A549 (cell line): ENCODE data around the gene HAUS1. TPM values are rescaled to one million over a fixed set of nuclear protein-coding genes. Genes with fewer than 3 reads are reported as not detected.
A peak's percentile ranks its signal among the peaks of the same experiment; 100 is the strongest.
"Not testable (repeated sequence)": the region's sequence is repeated elsewhere in the genome, so short reads cannot be mapped to it uniquely, and the experiment has no call there.

Experiments
- ATAC-seq, 2 experiments: fragments of 200-7000 bp in 1 of 2; fragments of >200 bp in 1 of 2; cut with Nextera tagmentation in 1 of 2; cut with Tn5 transposase in 1 of 2; 3 replicates each; pipeline versions ENCODE4 v1.8.0 to v1.9.1; 2018 to 2020; ENCODE audit warnings: mild to moderate bottlenecking in 1 of 2, moderate library complexity in 1 of 2
- CTCF ChIA-PET: fragments of 300-600 bp; sonication (Branson Sonifier 250); formaldehyde crosslinking; extraction: SDS; loops from one replicate; lab custom pipeline; 2021; ENCODE audit warnings: antibody characterized with exemption, inconsistent platforms; lab: Yijun Ruan, JAX
- POLR2A ChIA-PET: fragments of 350-600 bp; formaldehyde crosslinking; extraction: SDS; loops from one replicate; lab custom pipeline; 2021; ENCODE audit warnings: antibody characterized with exemption, inconsistent platforms; lab: Yijun Ruan, JAX
- DNase-seq, 2 experiments: peaks; one replicate each; pipeline versions ENCODE4 v3.0.0 to v3.0.0-alpha.2; 2011 to 2016; ENCODE audit warnings: low read depth in 1 of 2, low spot score in 1 of 2
- FAIRE-seq: peaks from 2 replicates; lab custom pipeline; 2011; peaks lifted over from hg19 to GRCh38; lab: Jason Lieb, UNC
- H3K27ac ChIP-seq, 2 experiments: fragments of >200 bp; sonication (Bioruptor Twin); formaldehyde crosslinking; 3 replicates each; pipeline ENCODE4 v1.5.1; 2016 to 2017
- H3K4me1 ChIP-seq: fragments of >200 bp; sonication (Bioruptor Twin); formaldehyde crosslinking; 3 replicates; pipeline ENCODE4 v1.6.1; 2016
- H3K4me2 ChIP-seq: fragments of >200 bp; sonication (Bioruptor Twin); formaldehyde crosslinking; 3 replicates; pipeline ENCODE4 v1.6.1; 2016
- H3K4me3 ChIP-seq: fragments of >200 bp; sonication (Bioruptor Twin); formaldehyde crosslinking; 3 replicates; pipeline ENCODE4 v1.5.1; 2016
- H3K9me3 ChIP-seq: fragments of >200 bp; sonication (Bioruptor Twin); formaldehyde crosslinking; 3 replicates; pipeline ENCODE4 v1.6.1; 2016
- BHLHE40 ChIP-seq: IDR thresholded peaks from 2 replicates; pipeline ENCODE4 v1.6.1; 2012; ENCODE audit warnings: low read depth, low read length, inconsistent platforms
- CBX2 ChIP-seq: fragments of 200-600 bp; sonication (generic); IDR thresholded peaks from 2 replicates; pipeline ENCODE4 v1.6.1; 2016; ENCODE audit warnings: low read depth, mild to moderate bottlenecking, borderline replicate concordance
- EHMT2 ChIP-seq: fragments of 200-600 bp; sonication (generic); IDR thresholded peaks from 2 replicates; pipeline ENCODE4 v1.6.1; 2016; ENCODE audit warnings: antibody characterized with exemption, low read depth, mild to moderate bottlenecking, moderate library complexity
- ESRRA ChIP-seq: fragments of 150-350 bp; IDR thresholded peaks from 2 replicates; pipeline ENCODE4 v1.6.1; 2014; ENCODE audit warnings: mild to moderate bottlenecking, low read length, borderline replicate concordance
- FOSL2 ChIP-seq, 2 experiments: fragments of 450-650 bp in 1 of 2; fragments of >200 bp in 1 of 2; sonication (Bioruptor Twin) in 1 of 2; formaldehyde crosslinking; IDR thresholded peaks; 2 replicates each; pipeline versions ENCODE4 v1.5.0 to v1.6.1; 2016 to 2020; ENCODE audit warnings: mild to moderate bottlenecking in 1 of 2, moderate library complexity in 1 of 2
- FOXS1 ChIP-seq: fragments of 250-450 bp; sonication (Bioruptor Pico); IDR thresholded peaks from 2 replicates; pipeline ENCODE4 v1.5.0; 2020; ENCODE audit warnings: mild to moderate bottlenecking, moderate library complexity
- GATA3 ChIP-seq: IDR thresholded peaks from 2 replicates; pipeline ENCODE4 v1.6.1; 2012; ENCODE audit warnings: borderline replicate concordance
- HOXA7 ChIP-seq: fragments of 250-450 bp; sonication (Bioruptor Pico); IDR thresholded peaks from 2 replicates; pipeline ENCODE4 v1.5.0; 2020; ENCODE audit warnings: mild to moderate bottlenecking, moderate library complexity
- JUNB ChIP-seq: fragments of >200 bp; sonication (Bioruptor Twin); formaldehyde crosslinking; IDR thresholded peaks from 2 replicates; pipeline ENCODE4 v1.6.1; 2016
- KDM1A ChIP-seq: fragments of 200-600 bp; sonication (generic); IDR thresholded peaks from 2 replicates; pipeline ENCODE4 v1.6.1; 2016; ENCODE audit warnings: low read depth, mild to moderate bottlenecking
- POLR2AphosphoS2 ChIP-seq: conservative IDR thresholded peaks from 2 replicates; pipeline ENCODE4 v1.6.1; 2012; ENCODE audit warnings: low read length, improper control_type of control experiment, inconsistent platforms
- RAD21 ChIP-seq, 2 experiments: fragments of >200 bp in 1 of 2; sonication (Bioruptor Twin) in 1 of 2; formaldehyde crosslinking in 1 of 2; IDR thresholded peaks in 1 of 2; conservative IDR thresholded peaks in 1 of 2; 2 replicates in 1 of 2; 3 replicates in 1 of 2; pipeline ENCODE4 v1.6.1; 2012 to 2018; ENCODE audit warnings: inconsistent platforms in 1 of 2
- RFX5 ChIP-seq: fragments of 450-650 bp; IDR thresholded peaks from 2 replicates; pipeline ENCODE4 v1.7.1; 2014; ENCODE audit warnings: antibody characterized with exemption, mild to moderate bottlenecking, moderate library complexity
- ZC3H11A ChIP-seq: fragments of 450-650 bp; IDR thresholded peaks from 2 replicates; pipeline ENCODE4 v1.6.1; 2014; ENCODE audit warnings: antibody characterized with exemption, mild to moderate bottlenecking
- ZSCAN20 ChIP-seq: fragments of 250-450 bp; sonication (Bioruptor Pico); IDR thresholded peaks from 2 replicates; pipeline ENCODE4 v1.8.0; 2022; ENCODE audit warnings: mild to moderate bottlenecking, moderate library complexity
- WGBS: methylation state at CpG from one replicate; pipeline ENCODE4 v1.1.6; 2017; ENCODE audit errors: missing lambda C conversion rate; 5-methylcytosine and 5-hydroxymethylcytosine counted together
- polyA plus RNA-seq, 4 experiments: library from polyadenylated mRNA; depleted of rRNA in 3 of 4; stranded (reverse); fragments of >200 nt; fragmentation: RNase III in 1 of 4; extraction: RNeasy Plus Mini Kit Qiagen cat#74134 plus additional on column Dnase treatment in 1 of 4; gene quantifications; 2 replicates in 3 of 4; 3 replicates in 1 of 4; pipeline ENCODE4 v1.2.3, GENCODE V29; 2011 to 2017
- TF ChIP-seq, protein P1 (sequence below): fragments of 250-450 bp; sonication (Bioruptor Pico); IDR thresholded peaks from 2 replicates; pipeline ENCODE4 v1.5.0; 2021; ENCODE audit warnings: mild to moderate bottlenecking, moderate library complexity, borderline replicate concordance
- TF ChIP-seq, protein P2 (sequence below): fragments of >200 bp; sonication (Bioruptor Twin); formaldehyde crosslinking; IDR thresholded peaks from 3 replicates; pipeline ENCODE4 v1.6.1; 2016

HAUS1 gene
- polyA plus RNA-seq, 2 of the 4 experiments (the other 2 are of a cell fraction) = 58.6 to 59.7 TPM

DNA sequence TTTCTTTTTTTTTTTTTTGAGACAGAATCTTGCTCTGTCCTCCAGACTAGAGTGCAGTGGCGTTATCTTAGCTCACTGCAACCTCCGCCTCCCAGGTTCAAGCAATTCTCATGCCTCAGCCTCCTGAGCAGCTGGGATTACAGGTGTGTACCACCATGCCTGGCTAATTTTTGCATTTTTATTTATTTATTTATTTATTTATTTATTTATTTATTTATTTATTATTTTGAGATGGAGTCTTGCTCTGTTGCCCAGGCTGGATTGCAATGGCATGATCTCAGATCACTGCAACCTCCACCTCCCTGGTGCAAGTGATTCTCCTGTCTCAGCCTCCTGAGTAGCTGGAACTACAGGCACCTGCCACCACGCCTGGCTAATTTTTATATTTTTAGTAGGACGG lies 22.4 kb downstream of the HAUS1 start:
- TF ChIP-seq ZC3H11A = peak; percentile 54
- TF ChIP-seq, all 56 proteins: peak for 1; not testable (repeated sequence) for 55
- WGBS = 97% methylated on average over 4 of the region's 4 CpGs
- H3K4me2 ChIP-seq, DNase-seq, H3K4me1 ChIP-seq, POLR2A ChIA-PET, FAIRE-seq, ATAC-seq, H3K27ac ChIP-seq, H3K9me3 ChIP-seq, H3K4me3 ChIP-seq: not testable (repeated sequence)
- CTCF ChIA-PET = interaction anchor here (1.3 kb wide), 1 partner anchor 24 kb away, joined by 3 read pairs; no protein-coding TSS in a partner anchor

DNA sequence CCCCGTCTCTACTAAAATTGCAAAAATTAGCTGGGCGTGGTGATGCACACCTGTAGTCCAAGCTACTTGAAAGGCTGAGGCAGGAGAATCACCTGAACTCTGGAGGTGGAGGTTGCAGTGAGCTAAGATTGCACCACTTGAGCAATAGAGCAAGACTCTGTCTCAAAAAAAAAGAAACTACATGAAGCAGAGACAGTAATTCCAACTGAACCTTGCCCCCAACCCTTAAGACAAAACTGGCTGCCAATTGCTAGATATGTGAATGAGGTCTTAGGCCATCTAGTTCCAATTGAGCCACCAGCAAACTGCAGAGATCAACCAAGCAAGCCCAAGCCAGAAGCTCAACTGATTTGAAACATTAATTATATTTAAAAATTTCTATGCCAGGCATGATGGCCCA lies 25.9 kb downstream of the HAUS1 start:
- DNase-seq = no peak
- no peaks in the 10 kb centered on the region for H3K4me1 ChIP-seq
- TF ChIP-seq KDM1A (no peak), FOXS1 (CRISPR knock-in tag) (no peak), GATA3 (no peak), ZC3H11A (no peak), JUNB (no peak)
- WGBS = 100% methylated on average over 2 of the region's 2 CpGs
- no peak overlapping the region for H3K4me3 ChIP-seq
- H3K27ac ChIP-seq = no peak overlapping the region
- H3K4me2 ChIP-seq = no peak overlapping the region
- no peak for ATAC-seq
- ChIA-PET CTCF (no interaction called here), POLR2A (no interaction called here)
- no peak for FAIRE-seq
- H3K9me3 ChIP-seq = no peaks in the 10 kb centered on the region

DNA sequence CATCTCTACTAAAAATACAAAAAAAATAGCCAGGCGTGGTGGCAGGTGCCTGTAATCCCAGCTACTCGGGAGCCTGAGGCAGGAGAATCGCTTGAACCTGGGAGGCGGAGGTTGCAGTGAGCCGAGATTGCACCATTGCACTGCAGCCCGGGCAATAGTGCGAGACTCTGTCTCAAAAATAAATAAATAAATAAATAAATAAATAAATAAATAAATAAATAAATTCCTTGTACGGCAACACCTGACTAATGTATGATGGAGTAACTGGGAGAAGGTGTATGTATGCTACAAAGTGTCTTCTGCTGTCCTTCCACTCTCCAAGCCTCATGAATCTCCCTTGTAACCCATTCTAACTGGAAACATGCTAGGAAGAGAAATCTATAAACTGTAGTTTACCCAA lies 26.4 kb downstream of the HAUS1 start:
- H3K9me3 ChIP-seq, H3K4me1 ChIP-seq, POLR2A ChIA-PET, FAIRE-seq, H3K4me2 ChIP-seq, H3K4me3 ChIP-seq, CTCF ChIA-PET, DNase-seq, ATAC-seq, H3K27ac ChIP-seq: not testable (repeated sequence)
- peak; percentile 78 for TF ChIP-seq ZC3H11A
- 99% methylated on average over 8 of the region's 8 CpGs for WGBS

DNA sequence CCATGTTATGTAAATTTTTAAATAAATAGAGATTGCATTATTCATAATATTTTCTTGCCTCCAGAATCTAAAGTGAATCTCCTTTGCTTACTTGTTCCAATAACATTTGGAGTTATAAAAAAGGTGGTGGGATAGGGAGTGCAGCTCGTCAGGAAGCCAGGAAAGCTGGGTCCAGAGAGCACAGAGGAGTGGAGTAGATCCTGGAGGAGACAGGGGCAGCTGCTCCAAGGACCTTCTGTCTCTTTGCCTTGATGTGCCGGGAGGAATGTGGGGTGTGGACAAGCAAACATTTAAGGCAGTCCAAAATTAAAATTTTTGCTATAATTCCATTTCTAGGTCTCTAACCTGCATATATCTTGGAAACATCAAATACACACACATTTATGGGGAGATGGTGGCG lies 29.3 kb downstream of the HAUS1 start:
- no peak overlapping the region for H3K4me2 ChIP-seq
- FAIRE-seq = no peak
- TF ChIP-seq HOXA7 (CRISPR knock-in tag) = no peak
- no peaks in the 10 kb centered on the region for H3K4me1 ChIP-seq
- ChIA-PET CTCF (interaction anchor here (1.0 kb wide), 1 partner anchor 13 kb away, joined by 3 read pairs; no protein-coding TSS in a partner anchor), POLR2A (no interaction called here)
- H3K4me3 ChIP-seq = no peak overlapping the region
- no peak for DNase-seq
- WGBS = 74% methylated on average over 3 of the region's 3 CpGs
- H3K27ac ChIP-seq = no peak overlapping the region
- H3K9me3 ChIP-seq = no peaks in the 10 kb centered on the region
- no peak for ATAC-seq

DNA sequence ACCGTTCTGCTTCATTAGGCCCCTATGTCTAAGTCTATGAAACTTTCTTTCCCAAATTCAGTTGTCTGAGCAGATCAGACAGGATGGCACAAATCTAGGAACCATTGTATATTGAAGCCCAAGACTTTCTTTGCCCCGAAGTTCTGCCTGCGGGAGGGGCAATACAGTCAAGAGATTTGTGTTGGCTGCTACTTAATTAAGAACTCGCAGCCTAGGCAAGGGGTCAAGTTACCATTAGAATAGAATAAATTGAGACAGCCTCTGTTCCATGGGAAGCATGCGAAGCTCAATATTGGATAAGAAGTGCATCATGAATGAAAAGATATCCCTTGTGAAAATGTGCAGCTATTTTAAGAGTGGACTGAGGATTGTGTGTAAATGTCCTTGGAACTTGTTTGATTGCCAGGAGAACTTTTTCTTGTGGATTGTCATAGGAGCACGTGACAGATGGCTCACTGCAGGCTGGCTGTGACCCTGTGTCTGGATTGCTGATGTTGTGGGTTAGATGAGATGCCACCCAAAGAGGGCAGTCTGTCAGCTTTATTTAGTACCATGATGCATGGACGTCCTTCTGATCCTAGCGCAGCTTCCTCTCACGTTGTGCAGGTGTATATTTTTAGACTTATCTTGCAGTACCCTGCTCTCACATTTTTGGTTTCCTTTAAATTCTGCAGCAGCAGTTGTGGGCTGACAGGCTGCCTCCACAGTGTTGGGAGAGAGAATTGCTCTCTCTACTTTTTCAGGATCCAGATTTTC lies 30.9 kb downstream of the HAUS1 start:
- no peak overlapping the region for H3K4me2 ChIP-seq
- no peak for DNase-seq
- H3K4me3 ChIP-seq = no peak overlapping the region
- TF ChIP-seq EHMT2 (no peak), BHLHE40 (no peak), CBX2 (no peak), POLR2AphosphoS2 (no peak), ZSCAN20 (CRISPR knock-in tag) (no peak), JUNB (no peak), ZC3H11A (no peak), FOSL2 (IDR thresholded peaks at IDR 0.05) (no peak), FOSL2 (CRISPR knock-in tag; IDR thresholded peaks at IDR 0.05) (no peak), RFX5 (no peak), ESRRA (no peak), RAD21 (conservative IDR thresholded peaks at IDR 0.05 in 1 of 2, IDR thresholded peaks at IDR 0.05 in 1 of 2) (no peak)
- TF ChIP-seq, protein P1, sequence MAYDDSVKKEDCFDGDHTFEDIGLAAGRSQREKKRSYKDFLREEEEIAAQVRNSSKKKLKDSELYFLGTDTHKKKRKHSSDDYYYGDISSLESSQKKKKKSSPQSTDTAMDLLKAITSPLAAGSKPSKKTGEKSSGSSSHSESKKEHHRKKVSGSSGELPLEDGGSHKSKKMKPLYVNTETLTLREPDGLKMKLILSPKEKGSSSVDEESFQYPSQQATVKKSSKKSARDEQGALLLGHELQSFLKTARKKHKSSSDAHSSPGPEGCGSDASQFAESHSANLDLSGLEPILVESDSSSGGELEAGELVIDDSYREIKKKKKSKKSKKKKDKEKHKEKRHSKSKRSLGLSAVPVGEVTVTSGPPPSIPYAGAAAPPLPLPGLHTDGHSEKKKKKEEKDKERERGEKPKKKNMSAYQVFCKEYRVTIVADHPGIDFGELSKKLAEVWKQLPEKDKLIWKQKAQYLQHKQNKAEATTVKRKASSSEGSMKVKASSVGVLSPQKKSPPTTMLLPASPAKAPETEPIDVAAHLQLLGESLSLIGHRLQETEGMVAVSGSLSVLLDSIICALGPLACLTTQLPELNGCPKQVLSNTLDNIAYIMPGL (CRISPR knock-in tag) = no peak
- TF ChIP-seq, protein P2, sequence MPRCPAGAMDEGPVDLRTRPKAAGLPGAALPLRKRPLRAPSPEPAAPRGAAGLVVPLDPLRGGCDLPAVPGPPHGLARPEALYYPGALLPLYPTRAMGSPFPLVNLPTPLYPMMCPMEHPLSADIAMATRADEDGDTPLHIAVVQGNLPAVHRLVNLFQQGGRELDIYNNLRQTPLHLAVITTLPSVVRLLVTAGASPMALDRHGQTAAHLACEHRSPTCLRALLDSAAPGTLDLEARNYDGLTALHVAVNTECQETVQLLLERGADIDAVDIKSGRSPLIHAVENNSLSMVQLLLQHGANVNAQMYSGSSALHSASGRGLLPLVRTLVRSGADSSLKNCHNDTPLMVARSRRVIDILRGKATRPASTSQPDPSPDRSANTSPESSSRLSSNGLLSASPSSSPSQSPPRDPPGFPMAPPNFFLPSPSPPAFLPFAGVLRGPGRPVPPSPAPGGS = no peak
- POLR2A ChIA-PET = no interaction called here
- peak in 1 of 2 experiments; percentile 34; a peak in 1 of 6 replicates for ATAC-seq
- H3K4me1 ChIP-seq = no peaks in the 10 kb centered on the region
- WGBS = 60% methylated on average over 9 of the region's 9 CpGs
- FAIRE-seq = no peak
- no peaks in the 10 kb centered on the region for H3K9me3 ChIP-seq
- H3K27ac ChIP-seq = no peak overlapping the region
- CTCF ChIA-PET = interaction anchor here (0.6 to 1.3 kb wide), 3 partner anchors 145 to 530 kb away, joined by 3 to 4 read pairs (median 3); no protein-coding TSS in a partner anchor
